HEK293 (cell line): ENCODE results near the gene DRC7.

Experiments used
- CTCF ChIA-PET: fragments of 350-600 bp; formaldehyde crosslinking; extraction: SDS; loops from one replicate; lab custom pipeline; 2021; ENCODE audit warnings: antibody characterized with exemption; lab: Yijun Ruan, JAX
- POLR2A ChIA-PET: fragments of 300-600 bp; formaldehyde crosslinking; extraction: SDS; loops from one replicate; lab custom pipeline; 2020; ENCODE audit warnings: antibody characterized with exemption, inconsistent platforms; lab: Yijun Ruan, JAX
- H3K27ac ChIP-seq: fragments of 200-500 bp; sonication (Bioruptor generic); 2 replicates; pipeline ENCODE4 v1.5.1; 2014; ENCODE audit warnings: low read depth, low read length, control low read depth, inconsistent platforms; ENCODE audit errors: extremely low read depth
- H3K36me3 ChIP-seq, 2 experiments: fragments of 200-500 bp in 1 of 2; sonication (Bioruptor generic) in 1 of 2; 1 replicate in 1 of 2; 2 replicates in 1 of 2; pipeline ENCODE4 v1.5.1; 2014 to 2017; ENCODE audit warnings: inconsistent platforms in 2 of 2, low read length in 2 of 2; ENCODE audit not compliant: control insufficient read depth in 2 of 2, insufficient read depth in 1 of 2
- H3K4me1 ChIP-seq: fragments of 200-500 bp; sonication (Bioruptor generic); 2 replicates; pipeline ENCODE4 v1.5.1; 2014; ENCODE audit warnings: mild to moderate bottlenecking, low read length, inconsistent platforms; ENCODE audit not compliant: control insufficient read depth, insufficient read depth
- H3K4me3 ChIP-seq: 2 replicates; pipeline ENCODE4 v1.5.1; 2011; ENCODE audit warnings: low read depth, mild to moderate bottlenecking, control low read depth, low read length, moderate library complexity
- H3K9me3 ChIP-seq: fragments of 200-500 bp; sonication (Bioruptor generic); 2 replicates; pipeline ENCODE4 v1.5.1; 2014; ENCODE audit warnings: low read depth, low read length, inconsistent platforms; ENCODE audit not compliant: control insufficient read depth, insufficient read depth
- EGR2 ChIP-seq: fragments of 450-650 bp; formaldehyde crosslinking; IDR thresholded peaks from 2 replicates; pipeline ENCODE4 v1.5.1; 2016; ENCODE audit warnings: low read depth, missing biosample characterization, missing genetic modification characterization
- GLIS2 ChIP-seq: fragments of 450-650 bp; formaldehyde crosslinking; IDR thresholded peaks from 2 replicates; pipeline ENCODE4 v1.5.1; 2016; ENCODE audit warnings: missing biosample characterization, missing genetic modification characterization
- IKZF3 ChIP-seq: fragments of 450-650 bp; IDR thresholded peaks from 2 replicates; pipeline ENCODE4 v1.5.0; 2018; ENCODE audit warnings: missing biosample characterization, mild to moderate bottlenecking, missing genetic modification characterization, moderate library complexity
- OVOL3 ChIP-seq: fragments of 450-650 bp; formaldehyde crosslinking; IDR thresholded peaks from 2 replicates; pipeline ENCODE4 v1.5.1; 2016; ENCODE audit warnings: missing biosample characterization, missing genetic modification characterization
- SP2 ChIP-seq: fragments of 450-650 bp; formaldehyde crosslinking; IDR thresholded peaks from 2 replicates; pipeline ENCODE4 v1.5.1; 2016; ENCODE audit warnings: missing biosample characterization, missing genetic modification characterization
- ZBTB1 ChIP-seq: fragments of 450-650 bp; formaldehyde crosslinking; IDR thresholded peaks from 2 replicates; pipeline ENCODE4 v1.5.1; 2016; ENCODE audit warnings: missing biosample characterization, missing genetic modification characterization
- ZBTB20 ChIP-seq: fragments of 450-650 bp; formaldehyde crosslinking; IDR thresholded peaks from 2 replicates; pipeline ENCODE4 v1.5.1; 2016; ENCODE audit warnings: missing biosample characterization, missing genetic modification characterization
- ZBTB7A ChIP-seq: fragments of 450-650 bp; formaldehyde crosslinking; IDR thresholded peaks from 2 replicates; pipeline ENCODE4 v1.5.1; 2016; ENCODE audit warnings: low read depth, missing biosample characterization, missing genetic modification characterization
- ZFHX2 ChIP-seq: fragments of 450-650 bp; formaldehyde crosslinking; conservative IDR thresholded peaks from 2 replicates; pipeline ENCODE4 v1.5.1; 2016; ENCODE audit warnings: missing biosample characterization, missing genetic modification characterization
- ZNF140 ChIP-seq: fragments of 450-650 bp; formaldehyde crosslinking; IDR thresholded peaks from 2 replicates; pipeline ENCODE4 v1.5.1; 2016; ENCODE audit warnings: missing biosample characterization, missing genetic modification characterization
- ZNF169 ChIP-seq: fragments of 450-650 bp; formaldehyde crosslinking; IDR thresholded peaks from 2 replicates; pipeline ENCODE4 v1.5.1; 2016; ENCODE audit warnings: missing biosample characterization, missing genetic modification characterization
- ZNF174 ChIP-seq: fragments of 450-650 bp; formaldehyde crosslinking; IDR thresholded peaks from 2 replicates; pipeline ENCODE4 v1.5.0; 2017; ENCODE audit warnings: missing biosample characterization, mild to moderate bottlenecking, missing genetic modification characterization
- ZNF175 ChIP-seq: fragments of 450-650 bp; formaldehyde crosslinking; IDR thresholded peaks from 2 replicates; pipeline ENCODE4 v1.5.1; 2016; ENCODE audit warnings: missing biosample characterization, missing genetic modification characterization
- ZNF24 ChIP-seq: fragments of 450-650 bp; formaldehyde crosslinking; IDR thresholded peaks from 2 replicates; pipeline ENCODE4 v1.5.1; 2016; ENCODE audit warnings: missing biosample characterization, missing genetic modification characterization
- ZNF366 ChIP-seq: fragments of 450-650 bp; formaldehyde crosslinking; conservative IDR thresholded peaks from 2 replicates; pipeline ENCODE4 v1.5.1; 2016; ENCODE audit warnings: missing biosample characterization, missing genetic modification characterization
- ZNF433 ChIP-seq: fragments of 450-650 bp; formaldehyde crosslinking; IDR thresholded peaks from 2 replicates; pipeline ENCODE4 v1.5.1; 2016; ENCODE audit warnings: missing biosample characterization, missing genetic modification characterization, low read depth
- ZNF514 ChIP-seq: fragments of 450-650 bp; formaldehyde crosslinking; IDR thresholded peaks from 2 replicates; pipeline ENCODE4 v1.5.1; 2016; ENCODE audit warnings: missing biosample characterization, missing genetic modification characterization
- ZNF571 ChIP-seq: fragments of 450-650 bp; formaldehyde crosslinking; IDR thresholded peaks from 2 replicates; pipeline ENCODE4 v1.5.0; 2017; ENCODE audit warnings: missing biosample characterization, missing genetic modification characterization
- ZNF629 ChIP-seq: fragments of 450-650 bp; formaldehyde crosslinking; IDR thresholded peaks from 2 replicates; pipeline ENCODE4 v1.5.1; 2017; ENCODE audit warnings: missing biosample characterization, missing genetic modification characterization
- ZNF701 ChIP-seq: fragments of 450-650 bp; formaldehyde crosslinking; IDR thresholded peaks from 2 replicates; pipeline ENCODE4 v1.5.1; 2016; ENCODE audit warnings: missing biosample characterization, missing genetic modification characterization
- ZNF76 ChIP-seq: fragments of 450-650 bp; formaldehyde crosslinking; IDR thresholded peaks from 2 replicates; pipeline ENCODE4; 2016; ENCODE audit warnings: low read depth, missing biosample characterization, missing genetic modification characterization, borderline replicate concordance
- ZNF768 ChIP-seq: fragments of 450-650 bp; formaldehyde crosslinking; IDR thresholded peaks from 2 replicates; pipeline ENCODE4 v1.5.1; 2018; ENCODE audit warnings: missing biosample characterization, mild to moderate bottlenecking, missing genetic modification characterization
- ZNF791 ChIP-seq: fragments of 450-650 bp; formaldehyde crosslinking; IDR thresholded peaks from 2 replicates; pipeline ENCODE4 v1.5.1; 2016; ENCODE audit warnings: missing biosample characterization, missing genetic modification characterization
- ZSCAN16 ChIP-seq: fragments of 450-650 bp; formaldehyde crosslinking; IDR thresholded peaks from 2 replicates; pipeline ENCODE4 v1.5.1; 2016; ENCODE audit warnings: missing biosample characterization, missing genetic modification characterization
- ZXDB ChIP-seq: fragments of 450-650 bp; formaldehyde crosslinking; IDR thresholded peaks from 2 replicates; pipeline ENCODE4 v1.5.1; 2016; ENCODE audit warnings: missing biosample characterization, missing genetic modification characterization
- TF ChIP-seq, protein P1 (sequence below): fragments of 450-650 bp; formaldehyde crosslinking; IDR thresholded peaks from 2 replicates; pipeline ENCODE4 v1.5.1; 2016; ENCODE audit warnings: missing biosample characterization, missing genetic modification characterization, borderline replicate concordance
- TF ChIP-seq, protein P2 (sequence below): fragments of 450-650 bp; formaldehyde crosslinking; IDR thresholded peaks from 2 replicates; pipeline ENCODE4 v1.5.1; 2016; ENCODE audit warnings: missing biosample characterization, missing genetic modification characterization
- TF ChIP-seq, protein P3 (sequence below): fragments of 450-650 bp; formaldehyde crosslinking; IDR thresholded peaks from 2 replicates; pipeline ENCODE4 v1.5.1; 2016; ENCODE audit warnings: missing biosample characterization, missing genetic modification characterization
- TF ChIP-seq, protein P4 (sequence below): fragments of 450-650 bp; formaldehyde crosslinking; IDR thresholded peaks from 2 replicates; pipeline ENCODE4 v1.5.1; 2017; ENCODE audit warnings: missing biosample characterization, missing genetic modification characterization
- TF ChIP-seq, protein P5 (sequence below): fragments of 450-650 bp; formaldehyde crosslinking; IDR thresholded peaks from 2 replicates; pipeline ENCODE4 v1.5.1; 2016; ENCODE audit warnings: missing biosample characterization, missing genetic modification characterization

DRC7 gene

DNA sequence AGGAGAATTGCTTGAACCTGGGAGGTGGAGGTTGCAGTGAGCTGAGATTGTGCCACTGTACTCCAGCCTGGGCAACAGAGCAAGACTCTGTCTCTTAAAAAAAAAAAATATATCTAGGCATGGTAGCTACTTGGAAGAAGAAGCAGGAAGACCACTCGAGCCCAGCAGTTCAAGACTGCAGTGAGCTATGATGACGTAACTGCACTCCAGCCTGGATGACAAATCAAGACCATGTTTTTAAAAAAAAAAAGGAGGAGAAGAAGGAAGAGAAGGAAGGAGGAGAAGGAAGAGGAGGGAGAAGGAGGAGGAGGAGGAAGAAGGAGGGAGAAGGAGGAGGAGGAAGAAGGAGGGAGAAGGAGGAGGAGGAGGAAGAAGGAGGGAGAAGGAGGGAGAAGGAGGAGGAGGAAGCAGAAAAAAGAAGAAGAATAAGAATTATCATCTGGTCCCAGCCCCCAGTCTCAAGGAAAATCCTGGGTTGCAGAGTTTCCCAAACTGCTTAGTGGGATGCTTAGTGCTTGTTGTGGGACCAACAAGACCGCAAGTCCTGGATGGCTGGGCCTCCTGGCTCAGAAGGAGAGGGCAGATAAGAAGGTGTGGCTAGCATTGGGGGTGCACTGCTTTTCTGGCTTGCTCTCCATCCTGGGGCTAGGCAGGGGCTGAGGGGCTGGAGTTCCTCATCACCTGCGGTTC is 3.7 kb upstream of the DRC7 start (continued):
- no peak for TF ChIP-seq ZNF571
- no peak for TF ChIP-seq ZBTB7A
- TF ChIP-seq, protein P1, sequence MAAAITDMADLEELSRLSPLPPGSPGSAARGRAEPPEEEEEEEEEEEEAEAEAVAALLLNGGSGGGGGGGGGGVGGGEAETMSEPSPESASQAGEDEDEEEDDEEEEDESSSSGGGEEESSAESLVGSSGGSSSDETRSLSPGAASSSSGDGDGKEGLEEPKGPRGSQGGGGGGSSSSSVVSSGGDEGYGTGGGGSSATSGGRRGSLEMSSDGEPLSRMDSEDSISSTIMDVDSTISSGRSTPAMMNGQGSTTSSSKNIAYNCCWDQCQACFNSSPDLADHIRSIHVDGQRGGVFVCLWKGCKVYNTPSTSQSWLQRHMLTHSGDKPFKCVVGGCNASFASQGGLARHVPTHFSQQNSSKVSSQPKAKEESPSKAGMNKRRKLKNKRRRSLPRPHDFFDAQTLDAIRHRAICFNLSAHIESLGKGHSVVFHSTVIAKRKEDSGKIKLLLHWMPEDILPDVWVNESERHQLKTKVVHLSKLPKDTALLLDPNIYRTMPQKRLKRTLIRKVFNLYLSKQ (tag by site-specific recombination) = no peak
- no peak for TF ChIP-seq IKZF3 (tag by site-specific recombination)
- TF ChIP-seq ZFHX2 (tag by site-specific recombination) = 0 out of 2 replicates have a peak, but pooled peaks have one; percentile 19
- no peak for TF ChIP-seq ZBTB20 (tag by site-specific recombination)
- TF ChIP-seq ZNF768 (tag by site-specific recombination) = no peak
- TF ChIP-seq ZNF629 = no peak
- TF ChIP-seq EGR2 (tag by site-specific recombination) = peak; percentile 85
- TF ChIP-seq OVOL3 (tag by site-specific recombination) = no peak
- TF ChIP-seq, protein P2, sequence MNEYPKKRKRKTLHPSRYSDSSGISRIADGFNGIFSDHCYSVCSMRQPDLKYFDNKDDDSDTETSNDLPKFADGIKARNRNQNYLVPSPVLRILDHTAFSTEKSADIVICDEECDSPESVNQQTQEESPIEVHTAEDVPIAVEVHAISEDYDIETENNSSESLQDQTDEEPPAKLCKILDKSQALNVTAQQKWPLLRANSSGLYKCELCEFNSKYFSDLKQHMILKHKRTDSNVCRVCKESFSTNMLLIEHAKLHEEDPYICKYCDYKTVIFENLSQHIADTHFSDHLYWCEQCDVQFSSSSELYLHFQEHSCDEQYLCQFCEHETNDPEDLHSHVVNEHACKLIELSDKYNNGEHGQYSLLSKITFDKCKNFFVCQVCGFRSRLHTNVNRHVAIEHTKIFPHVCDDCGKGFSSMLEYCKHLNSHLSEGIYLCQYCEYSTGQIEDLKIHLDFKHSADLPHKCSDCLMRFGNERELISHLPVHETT (tag by site-specific recombination) = no peak
- TF ChIP-seq, protein P3, sequence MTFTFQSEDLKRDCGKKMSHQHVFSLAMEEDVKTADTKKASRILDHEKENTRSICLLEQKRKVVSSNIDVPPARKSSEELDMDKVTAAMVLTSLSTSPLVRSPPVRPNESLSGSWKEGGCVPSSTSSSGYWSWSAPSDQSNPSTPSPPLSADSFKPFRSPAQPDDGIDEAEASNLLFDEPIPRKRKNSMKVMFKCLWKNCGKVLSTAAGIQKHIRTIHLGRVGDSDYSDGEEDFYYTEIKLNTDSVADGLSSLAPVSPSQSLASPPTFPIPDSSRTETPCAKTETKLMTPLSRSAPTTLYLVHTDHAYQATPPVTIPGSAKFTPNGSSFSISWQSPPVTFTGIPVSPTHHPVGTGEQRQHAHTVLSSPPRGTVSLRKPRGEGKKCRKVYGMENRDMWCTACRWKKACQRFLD (tag by site-specific recombination) = no peak
- TF ChIP-seq SP2 (tag by site-specific recombination) = no peak

- TF ChIP-seq ZNF140 (tag by site-specific recombination) (no peak), ZBTB7A (no peak), ZNF76 (tag by site-specific recombination) (no peak), ZNF701 (tag by site-specific recombination) (no peak), ZNF433 (no peak), ZBTB1 (tag by site-specific recombination) (no peak), GLIS2 (tag by site-specific recombination) (no peak), ZNF514 (tag by site-specific recombination) (no peak), ZNF174 (tag by site-specific recombination) (no peak), ZXDB (tag by site-specific recombination) (no peak), ZSCAN16 (tag by site-specific recombination) (no peak), ZNF366 (tag by site-specific recombination) (no peak), ZNF791 (tag by site-specific recombination) (no peak), ZNF24 (no peak), ZNF169 (no peak), ZNF175 (tag by site-specific recombination) (no peak)
- TF ChIP-seq, protein P4, sequence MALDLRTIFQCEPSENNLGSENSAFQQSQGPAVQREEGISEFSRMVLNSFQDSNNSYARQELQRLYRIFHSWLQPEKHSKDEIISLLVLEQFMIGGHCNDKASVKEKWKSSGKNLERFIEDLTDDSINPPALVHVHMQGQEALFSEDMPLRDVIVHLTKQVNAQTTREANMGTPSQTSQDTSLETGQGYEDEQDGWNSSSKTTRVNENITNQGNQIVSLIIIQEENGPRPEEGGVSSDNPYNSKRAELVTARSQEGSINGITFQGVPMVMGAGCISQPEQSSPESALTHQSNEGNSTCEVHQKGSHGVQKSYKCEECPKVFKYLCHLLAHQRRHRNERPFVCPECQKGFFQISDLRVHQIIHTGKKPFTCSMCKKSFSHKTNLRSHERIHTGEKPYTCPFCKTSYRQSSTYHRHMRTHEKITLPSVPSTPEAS (tag by site-specific recombination) = no peak
- TF ChIP-seq, protein P5, sequence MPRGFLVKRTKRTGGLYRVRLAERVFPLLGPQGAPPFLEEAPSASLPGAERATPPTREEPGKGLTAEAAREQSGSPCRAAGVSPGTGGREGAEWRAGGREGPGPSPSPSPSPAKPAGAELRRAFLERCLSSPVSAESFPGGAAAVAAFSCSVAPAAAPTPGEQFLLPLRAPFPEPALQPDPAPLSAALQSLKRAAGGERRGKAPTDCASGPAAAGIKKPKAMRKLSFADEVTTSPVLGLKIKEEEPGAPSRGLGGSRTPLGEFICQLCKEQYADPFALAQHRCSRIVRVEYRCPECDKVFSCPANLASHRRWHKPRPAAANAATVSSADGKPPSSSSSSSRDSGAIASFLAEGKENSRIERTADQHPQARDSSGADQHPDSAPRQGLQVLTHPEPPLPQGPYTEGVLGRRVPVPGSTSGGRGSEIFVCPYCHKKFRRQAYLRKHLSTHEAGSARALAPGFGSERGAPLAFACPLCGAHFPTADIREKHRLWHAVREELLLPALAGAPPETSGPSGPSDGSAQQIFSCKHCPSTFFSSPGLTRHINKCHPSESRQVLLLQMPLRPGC (tag by site-specific recombination) = no peak
- Histone ChIP-seq H3K4me3 (no peak overlapping the region), H3K9me3 (no peaks in the 10 kb centered on the region), H3K27ac (no peak overlapping the region), H3K36me3 (no peaks in the 10 kb centered on the region), H3K4me1 (no peaks in the 10 kb centered on the region)
- CTCF ChIA-PET = interaction anchor here (0.8 kb wide), 1 partner anchor 12 kb away, joined by 4 read pairs; no protein-coding TSS in a partner anchor
- POLR2A ChIA-PET = no interaction called here
Measured at GRCh38 chr16:57692636-57693035, 2.0 kb upstream of the DRC7 start.
